Measurements from ENCODE around the gene CCT8.
"Not testable (repeated sequence)": the region's sequence is repeated elsewhere in the genome, so short reads cannot be mapped to it uniquely, and the experiment has no call there.

The CCT8 gene

GRCh38 chr21:29017639-29018237, 55.7 kb downstream of the CCT8 start:
- Histone ChIP-seq H3K14ac (ENCODE audit: low read length) (no peak overlapping the region), H4K12ac (ENCODE audit: low read depth, low read length) (no peak overlapping the region), H3K27ac (ENCODE audit: low read depth, low read length) (no peak overlapping the region), H4K91ac (ENCODE audit: low read depth, low read length) (no peak overlapping the region), H2AK5ac (ENCODE audit: low read length) (no peak overlapping the region), H3K36me3 (ENCODE audit: control insufficient read depth in 1 of 2, insufficient read depth in 2 of 2, low read length in 2 of 2) (no peaks in the 10 kb centered on the region), H3K23ac (ENCODE audit: low read length) (no peak overlapping the region), H2BK120ac (ENCODE audit: insufficient read depth, low read length, poor library complexity) (no peak overlapping the region), H3K18ac (ENCODE audit: low read length) (no peak overlapping the region), H2AFZ (ENCODE audit: insufficient read depth, low read length, poor library complexity) (no peak overlapping the region), H3K4ac (ENCODE audit: low read depth, low read length) (no peak overlapping the region), H3K4me2 (ENCODE audit: low read length) (no peak overlapping the region), H3K27me3 (ENCODE audit: insufficient read depth, low read length) (no peaks in the 10 kb centered on the region), H2BK12ac (ENCODE audit: low read length) (no peak overlapping the region), H3K4me1 (ENCODE audit: control insufficient read depth in 1 of 2, insufficient read depth in 2 of 2, low read length in 2 of 2) (no peaks in the 10 kb centered on the region), H2BK5ac (ENCODE audit: low read depth, low read length, poor library complexity) (no peak overlapping the region), H3K79me1 (ENCODE audit: low read length) (peaks cover 4% of the 10 kb centered on the region), H3K4me3 (ENCODE audit: low read depth, low read length) (no peak overlapping the region), H3K79me2 (ENCODE audit: control insufficient read depth, insufficient read depth, low read length, poor library complexity) (peaks cover 3% of the 10 kb centered on the region), H3K9me3 (ENCODE audit: insufficient read depth, low read depth, low read length) (no peaks in the 10 kb centered on the region), H3K9ac (ENCODE audit: low read length) (no peak overlapping the region), H4K8ac (ENCODE audit: low read depth, low read length) (no peak overlapping the region)
- DNase-seq: no peak
- WGBS (ENCODE audit: extremely low coverage, insufficient coverage, insufficient read length): no CpG with 5 or more reads among the region's 6 CpGs

- not testable (repeated sequence) for H4K12ac ChIP-seq (ENCODE audit: low read depth, low read length); H3K27ac ChIP-seq (ENCODE audit: low read depth, low read length); H2BK12ac ChIP-seq (ENCODE audit: low read length); H3K9me3 ChIP-seq (ENCODE audit: insufficient read depth, low read depth, low read length); H3K23ac ChIP-seq (ENCODE audit: low read length); H3K79me1 ChIP-seq (ENCODE audit: low read length); H4K8ac ChIP-seq (ENCODE audit: low read depth, low read length); DNase-seq; H3K18ac ChIP-seq (ENCODE audit: low read length); H3K4me1 ChIP-seq (ENCODE audit: control insufficient read depth in 1 of 2, insufficient read depth in 2 of 2, low read length in 2 of 2); H3K9ac ChIP-seq (ENCODE audit: low read length); H3K27me3 ChIP-seq (ENCODE audit: insufficient read depth, low read length); H2BK5ac ChIP-seq (ENCODE audit: low read depth, low read length, poor library complexity); H3K4me2 ChIP-seq (ENCODE audit: low read length); H3K79me2 ChIP-seq (ENCODE audit: control insufficient read depth, insufficient read depth, low read length, poor library complexity); H2AK5ac ChIP-seq (ENCODE audit: low read length); H3K36me3 ChIP-seq (ENCODE audit: control insufficient read depth in 1 of 2, insufficient read depth in 2 of 2, low read length in 2 of 2); H2BK120ac ChIP-seq (ENCODE audit: insufficient read depth, low read length, poor library complexity); H4K91ac ChIP-seq (ENCODE audit: low read depth, low read length); H2AFZ ChIP-seq (ENCODE audit: insufficient read depth, low read length, poor library complexity); H3K4me3 ChIP-seq (ENCODE audit: low read depth, low read length); H3K4ac ChIP-seq (ENCODE audit: low read depth, low read length); H3K14ac ChIP-seq (ENCODE audit: low read length)
- no CpG with 5 or more reads among the region's 30 CpGs for WGBS (ENCODE audit: extremely low coverage, insufficient coverage, insufficient read length)
Observed at GRCh38 chr21:29011236-29011635, 62.2 kb downstream of the CCT8 start.

DNA sequence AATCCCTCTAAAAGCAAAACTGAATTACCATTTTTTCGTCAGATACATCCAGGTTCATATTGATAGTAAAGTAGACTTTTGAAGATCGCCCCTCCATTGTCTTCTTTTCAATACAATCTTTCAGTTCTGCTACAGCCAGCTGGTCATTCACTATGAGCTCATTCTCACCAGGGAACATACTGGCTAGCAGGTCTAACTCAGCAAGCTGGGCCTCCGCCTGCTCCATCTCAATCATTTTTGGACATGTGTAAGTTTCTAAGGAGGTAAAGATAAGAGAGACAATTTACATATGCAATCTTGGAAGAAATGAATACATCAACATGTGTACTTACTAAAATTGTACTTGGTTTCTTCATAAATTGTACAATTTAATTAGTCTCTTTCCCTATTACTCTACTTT, 65.1 kb downstream of the CCT8 start:
- H4K8ac ChIP-seq (ENCODE audit: low read depth, low read length): no peak overlapping the region

DNA sequence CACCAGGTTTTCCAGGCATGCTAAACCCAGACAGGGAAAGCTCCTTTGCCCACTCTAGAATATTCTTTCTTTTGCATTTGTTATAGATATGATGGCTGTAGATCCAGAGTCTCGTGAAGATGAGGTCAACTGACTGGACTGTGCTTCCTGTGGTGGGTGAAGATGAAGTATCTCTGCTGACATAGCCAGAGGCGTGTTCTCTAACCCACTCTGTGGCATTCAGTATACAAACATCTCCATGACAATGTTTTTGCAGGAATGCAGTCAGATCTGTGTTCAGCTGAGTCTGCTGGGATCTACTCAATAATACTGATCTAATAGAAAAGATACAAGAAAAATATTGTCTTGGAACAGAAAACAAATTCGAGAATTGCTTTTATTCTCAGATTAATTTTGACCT, 65.6 kb downstream of the CCT8 start:
- Histone ChIP-seq H3K23ac (ENCODE audit: low read length) (no peak overlapping the region), H2AK5ac (ENCODE audit: low read length) (no peak overlapping the region), H2BK120ac (ENCODE audit: insufficient read depth, low read length, poor library complexity) (no peak overlapping the region), H3K9ac (ENCODE audit: low read length) (no peak overlapping the region), H3K27ac (ENCODE audit: low read depth, low read length) (peak overlapping the region; percentile 54), H3K27me3 (ENCODE audit: insufficient read depth, low read length) (no peaks in the 10 kb centered on the region), H4K8ac (ENCODE audit: low read depth, low read length) (no peak overlapping the region), H3K4me3 (ENCODE audit: low read depth, low read length) (no peak overlapping the region), H3K4me2 (ENCODE audit: low read length) (no peak overlapping the region), H3K79me2 (ENCODE audit: control insufficient read depth, insufficient read depth, low read length, poor library complexity) (peaks cover 1% of the 10 kb centered on the region), H3K4ac (ENCODE audit: low read depth, low read length) (no peak overlapping the region), H3K4me1 (ENCODE audit: control insufficient read depth in 1 of 2, insufficient read depth in 2 of 2, low read length in 2 of 2) (peaks cover 4 to 5% of the 10 kb centered on the region in 2 experiments), H3K18ac (ENCODE audit: low read length) (no peak overlapping the region), H3K14ac (ENCODE audit: low read length) (no peak overlapping the region), H3K9me3 (ENCODE audit: insufficient read depth, low read depth, low read length) (no peaks in the 10 kb centered on the region), H3K79me1 (ENCODE audit: low read length) (peaks cover 3% of the 10 kb centered on the region), H2AFZ (ENCODE audit: insufficient read depth, low read length, poor library complexity) (peak overlapping the region; percentile 25), H2BK5ac (ENCODE audit: low read depth, low read length, poor library complexity) (no peak overlapping the region), H2BK12ac (ENCODE audit: low read length) (no peak overlapping the region), H3K36me3 (ENCODE audit: control insufficient read depth in 1 of 2, insufficient read depth in 2 of 2, low read length in 2 of 2) (no peaks in the 10 kb centered on the region), H4K12ac (ENCODE audit: low read depth, low read length) (no peak overlapping the region), H4K91ac (ENCODE audit: low read depth, low read length) (no peak overlapping the region)
- peak; percentile 88 to 96 for DNase-seq
- WGBS (ENCODE audit: extremely low coverage, insufficient coverage, insufficient read length): no CpG with 5 or more reads among the region's 3 CpGs

More for the DNA sequence above, 65.1 kb downstream of the CCT8 start:
- Histone ChIP-seq H4K91ac (ENCODE audit: low read depth, low read length) (no peak overlapping the region), H3K9me3 (ENCODE audit: insufficient read depth, low read depth, low read length) (no peaks in the 10 kb centered on the region), H3K27me3 (ENCODE audit: insufficient read depth, low read length) (no peaks in the 10 kb centered on the region), H2BK5ac (ENCODE audit: low read depth, low read length, poor library complexity) (peak overlapping the region; percentile 27), H2BK120ac (ENCODE audit: insufficient read depth, low read length, poor library complexity) (no peak overlapping the region), H3K18ac (ENCODE audit: low read length) (no peak overlapping the region), H3K79me1 (ENCODE audit: low read length) (peaks cover 1% of the 10 kb centered on the region), H3K36me3 (ENCODE audit: control insufficient read depth in 1 of 2, insufficient read depth in 2 of 2, low read length in 2 of 2) (no peaks in the 10 kb centered on the region), H2BK12ac (ENCODE audit: low read length) (peak overlapping the region; percentile 17), H2AFZ (ENCODE audit: insufficient read depth, low read length, poor library complexity) (no peak overlapping the region), H3K4me1 (ENCODE audit: control insufficient read depth in 1 of 2, insufficient read depth in 2 of 2, low read length in 2 of 2) (peaks cover 3 to 4% of the 10 kb centered on the region in 2 experiments), H3K4ac (ENCODE audit: low read depth, low read length) (no peak overlapping the region), H3K4me2 (ENCODE audit: low read length) (no peak overlapping the region), H3K9ac (ENCODE audit: low read length) (no peak overlapping the region), H3K27ac (ENCODE audit: low read depth, low read length) (peak overlapping the region; percentile 53), H3K14ac (ENCODE audit: low read length) (no peak overlapping the region), H3K23ac (ENCODE audit: low read length) (no peak overlapping the region), H3K79me2 (ENCODE audit: control insufficient read depth, insufficient read depth, low read length, poor library complexity) (peaks cover under 1% of the 10 kb centered on the region), H2AK5ac (ENCODE audit: low read length) (no peak overlapping the region), H3K4me3 (ENCODE audit: low read depth, low read length) (no peak overlapping the region), H4K12ac (ENCODE audit: low read depth, low read length) (no peak overlapping the region)
- no CpG with 5 or more reads among the region's 3 CpGs for WGBS (ENCODE audit: extremely low coverage, insufficient coverage, insufficient read length)
- peak; percentile 77 to 80 for DNase-seq
